ENCODE results near the gene CFAP47. TPM values are rescaled to one million over a fixed set of nuclear protein-coding genes. Genes with fewer than 3 reads are reported as not detected.

The CFAP47 gene
- total and polyA plus RNA-seq, 2 of the 8 experiments (the other 6 are each of a cell fraction or from before 2014, with no cell fraction given), result 0.04 TPM; not detected in 1

DNA sequence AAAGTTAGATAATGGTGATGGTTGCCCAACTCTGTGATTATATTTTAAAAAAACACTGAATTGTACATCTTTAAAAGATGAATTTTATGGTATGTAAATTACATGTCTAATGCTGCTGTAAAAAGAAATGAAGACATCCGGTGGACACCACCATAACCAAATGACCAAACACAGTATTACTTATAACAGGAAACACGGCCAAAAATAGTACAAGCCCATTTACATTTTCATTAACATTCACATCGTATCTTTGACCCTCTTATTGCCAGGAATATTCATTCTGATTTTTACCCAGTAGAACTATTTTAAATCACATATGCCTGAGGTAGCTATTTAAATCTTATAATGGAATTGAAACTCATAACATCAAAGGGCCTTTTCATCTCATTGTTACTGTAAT lies 143.2 kb downstream of the CFAP47 start:
- Histone ChIP-seq H3K9me3 (ENCODE audit: insufficient read depth in 2 of 2, low read depth in 1 of 2, low read length in 1 of 2) (no peaks in the 10 kb centered on the region), H4K20me1 (replicated peaks in 1 of 2; ENCODE audit: control insufficient read depth in 1 of 2, insufficient read depth in 2 of 2, low read length in 2 of 2) (no peaks in the 10 kb centered on the region), H3K14ac (ENCODE audit: insufficient read length) (no peak overlapping the region), H3K36me3 (ENCODE audit: control insufficient read depth in 2 of 4, insufficient read depth in 4 of 4, low read length in 3 of 4) (no peaks in the 10 kb centered on the region), H3K4me1 (replicated peaks in 1 of 4; ENCODE audit: control insufficient read depth in 3 of 4, insufficient read depth in 4 of 4, low read length in 3 of 4) (no peaks in the 10 kb centered on the region), H3K4me2 (ENCODE audit: insufficient read depth in 1 of 2, low read depth in 2 of 2, low read length in 2 of 2) (no peak overlapping the region), H3K79me1 (ENCODE audit: low read depth, low read length) (no peaks in the 10 kb centered on the region), H2BK15ac (ENCODE audit: low read length) (no peak overlapping the region), H2AFZ (ENCODE audit: low read length) (no peak overlapping the region), H3K27me3 (replicated peaks in 1 of 4; ENCODE audit: control insufficient read depth in 3 of 4, extremely low read depth in 1 of 4, insufficient read depth in 3 of 4, low read length in 3 of 4) (no peaks in the 10 kb centered on the region), H3K9ac (replicated peaks in 1 of 4; ENCODE audit: extremely low read depth in 1 of 4, low read depth in 3 of 4, low read length in 3 of 4) (no peak overlapping the region), H2BK5ac (ENCODE audit: low read depth, low read length) (no peak overlapping the region), H2BK120ac (replicated peaks; ENCODE audit: low read depth, low read length) (no peak overlapping the region), H4K5ac (ENCODE audit: insufficient read length, low read depth, low read length) (no peak overlapping the region), H2BK20ac (ENCODE audit: low read length) (no peak overlapping the region), H3K4ac (replicated peaks; ENCODE audit: insufficient read length, low read depth, low read length) (no peak overlapping the region), H4K8ac (ENCODE audit: extremely low read depth, insufficient read depth, low read length) (no peak overlapping the region), H3K27ac (ENCODE audit: low read depth, low read length) (no peak overlapping the region), H3K18ac (ENCODE audit: extremely low read depth, low read length) (no peak overlapping the region), H3K79me2 (ENCODE audit: control insufficient read depth in 1 of 2, insufficient read depth in 2 of 2, low read length in 2 of 2) (no peaks in the 10 kb centered on the region), H3K56ac (replicated peaks; ENCODE audit: insufficient read length, low read depth, low read length) (no peak overlapping the region), H2BK12ac (ENCODE audit: low read depth, low read length) (no peak overlapping the region), H3K4me3 (ENCODE audit: extremely low read depth in 1 of 4, insufficient read depth in 2 of 4, low read depth in 3 of 4, low read length in 4 of 4) (no peak overlapping the region), H3K23ac (ENCODE audit: insufficient read length) (no peak overlapping the region), H2AK5ac (ENCODE audit: low read depth, low read length) (no peak overlapping the region), H4K91ac (replicated peaks; ENCODE audit: insufficient read length, low read length) (no peak overlapping the region), H3K23me2 (ENCODE audit: low read depth, low read length) (no peaks in the 10 kb centered on the region)
- 77% methylated on average over 3 of the region's 3 CpGs; no CpG with 5 or more reads in 1 of the 2 experiments for WGBS, 2 experiments (ENCODE audit: extremely low coverage in 1 of 2, insufficient coverage in 1 of 2, insufficient read length in 1 of 2, insufficient replicate concordance in 2 of 2, low coverage in 1 of 2, low lambda C conversion rate in 2 of 2, missing lambda C conversion rate in 1 of 2)
- POLR2A ChIA-PET (ENCODE audit: partially characterized antibody), result no interaction called here
- CTCF ChIA-PET (ENCODE audit: partially characterized antibody), result no interaction called here
- no peak for FAIRE-seq
- no peak for DNase-seq (ENCODE audit: low read depth in 1 of 2, low spot score in 2 of 2)
- TF ChIP-seq JUND (IDR thresholded peaks at IDR 0.05; ENCODE audit: low read length) (no peak), TBP (IDR thresholded peaks at IDR 0.05; ENCODE audit: low read depth, low read length) (no peak), GTF2F1 (IDR thresholded peaks at IDR 0.05; ENCODE audit: borderline replicate concordance, low read depth, low read length) (no peak), FOSL1 (IDR thresholded peaks at IDR 0.05; ENCODE audit: insufficient read depth, low read depth, low read length) (no peak), BRCA1 (IDR thresholded peaks at IDR 0.05; ENCODE audit: low read depth, low read length) (no peak), MAFK (IDR thresholded peaks at IDR 0.05; ENCODE audit: low read depth, low read length) (no peak), SP1 (IDR thresholded peaks at IDR 0.05; ENCODE audit: low read depth, low read length) (no peak), TAF7 (optimal IDR thresholded peaks at IDR 0.05; ENCODE audit: borderline replicate concordance, low read depth, low read length) (no peak), ASH2L (IDR thresholded peaks at IDR 0.05; ENCODE audit: low read length) (no peak), TCF12 (IDR thresholded peaks at IDR 0.05; ENCODE audit: low read depth, low read length) (no peak), CREB1 (IDR thresholded peaks at IDR 0.05) (no peak)

Measured in H1 (cell line).